Measurements from ENCODE around the gene GPRC5C.

The GPRC5C gene

DNA sequence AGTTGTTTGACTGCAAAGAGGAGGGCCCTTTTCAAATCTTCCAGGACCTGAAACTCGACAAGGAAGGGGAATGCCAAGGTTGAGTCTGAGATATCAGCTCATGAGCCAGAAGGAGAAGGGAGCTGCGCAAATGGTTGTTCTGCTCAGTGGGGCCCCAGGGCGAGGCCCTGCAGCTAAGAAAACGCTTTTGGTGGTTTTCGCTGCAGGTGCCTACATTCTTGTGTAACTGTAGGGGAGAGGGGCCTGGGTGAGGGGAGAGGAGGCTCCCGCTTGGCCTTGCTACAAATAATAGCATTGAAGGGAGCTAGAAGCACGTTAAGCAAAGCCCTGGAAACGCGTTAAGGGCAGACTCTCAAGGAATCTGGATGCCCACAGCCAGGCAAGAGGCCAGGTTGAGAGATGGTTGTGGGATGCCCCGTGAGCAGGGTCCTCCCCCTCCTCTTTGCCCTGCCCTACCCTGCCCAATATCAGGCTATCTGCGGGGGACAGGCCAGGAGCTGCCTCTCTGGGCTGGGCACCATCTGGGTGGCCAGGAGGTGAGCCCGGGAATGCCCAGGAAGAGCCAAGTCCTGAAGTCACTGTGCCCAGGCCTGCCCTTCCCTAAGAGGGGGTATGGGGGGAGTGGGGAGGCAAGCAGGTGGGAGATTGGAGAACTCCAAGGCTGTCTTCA, 42.7 kb upstream of the GPRC5C start:
- Histone ChIP-seq H3K27me3 (ENCODE audit: insufficient read depth, low read depth, severe bottlenecking) (no peaks in the 10 kb centered on the region), H3K36me3 (no peaks in the 10 kb centered on the region), H3K27ac (no peak overlapping the region), H3K9me3 (ENCODE audit: severe bottlenecking) (peaks cover 2% of the 10 kb centered on the region), H3K4me3 (ENCODE audit: low read depth, low read length) (no peak overlapping the region)
- no peak for TF ChIP-seq CTCF (IDR thresholded peaks at IDR 0.05; ENCODE audit: low read depth, low read length)
- DNase-seq, result no peak

GRCh38 chr17:74389937-74390679, 41.8 kb upstream of the GPRC5C start:
- TF ChIP-seq CTCF (IDR thresholded peaks at IDR 0.05; ENCODE audit: low read depth, low read length), result no peak
- no peak for DNase-seq
- no peaks in the 10 kb centered on the region for H3K27me3 ChIP-seq (ENCODE audit: insufficient read depth, low read depth, severe bottlenecking)

DNA sequence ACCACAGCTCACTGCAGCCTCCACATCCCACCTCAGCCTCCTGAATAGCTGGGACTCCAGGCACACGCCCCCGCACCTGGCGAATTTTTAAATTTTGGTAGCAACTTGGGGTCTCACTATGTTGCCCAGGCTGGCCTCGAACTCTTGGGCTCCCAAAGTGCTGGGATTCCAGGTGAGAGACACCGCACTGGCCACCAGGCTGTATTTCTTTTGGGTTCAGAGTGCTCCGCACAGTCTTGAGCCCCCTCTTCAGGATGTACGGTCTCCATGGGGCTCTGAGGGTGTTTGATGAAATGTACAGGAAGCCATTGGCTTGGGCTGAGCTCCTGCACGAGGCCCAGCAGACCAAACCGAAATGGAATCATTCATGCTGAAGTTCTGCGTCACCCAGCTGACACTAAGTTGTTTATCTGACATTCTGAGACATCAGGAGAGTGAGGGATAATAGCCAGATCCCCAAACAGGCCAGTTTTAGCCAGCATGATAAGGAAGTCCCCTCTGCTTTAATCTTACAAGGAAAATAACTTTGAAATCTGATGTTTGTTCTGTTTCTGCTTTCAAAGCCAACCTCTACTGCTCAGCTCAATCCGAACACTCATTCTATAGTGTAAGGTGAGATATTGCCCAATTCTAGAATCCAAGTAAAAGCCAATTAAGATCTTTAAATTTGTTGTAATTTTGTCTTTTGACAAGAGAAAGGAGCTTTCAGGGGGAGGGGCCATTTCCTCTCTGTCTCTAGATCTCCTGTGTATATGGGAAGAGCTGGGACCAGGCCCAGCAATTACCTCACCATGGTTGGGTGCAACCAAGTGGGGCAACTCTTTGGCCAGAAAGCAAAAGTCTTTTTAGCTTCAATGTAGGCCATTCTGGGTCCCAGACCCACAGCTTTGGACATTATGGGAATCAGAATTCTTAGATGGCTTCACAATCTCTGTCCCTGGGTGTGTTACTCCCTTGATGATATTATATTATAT, 40.9 kb upstream of the GPRC5C start:
- Histone ChIP-seq H3K4me3 (ENCODE audit: low read depth, low read length) (no peak overlapping the region), H3K36me3 (no peaks in the 10 kb centered on the region), H3K9me3 (ENCODE audit: severe bottlenecking) (peaks cover 2% of the 10 kb centered on the region), H3K27me3 (ENCODE audit: insufficient read depth, low read depth, severe bottlenecking) (no peaks in the 10 kb centered on the region), H3K27ac (no peak overlapping the region)
- DNase-seq, result no peak
- no peak for TF ChIP-seq CTCF (IDR thresholded peaks at IDR 0.05; ENCODE audit: low read depth, low read length)

More at GRCh38 chr17:74389937-74390679, 41.8 kb upstream of the GPRC5C start:
- Histone ChIP-seq H3K36me3 (no peaks in the 10 kb centered on the region), H3K9me3 (ENCODE audit: severe bottlenecking) (peaks cover 2% of the 10 kb centered on the region), H3K4me3 (ENCODE audit: low read depth, low read length) (no peak overlapping the region), H3K27ac (no peak overlapping the region)

GRCh38 chr17:74391771-74392170, 40.1 kb upstream of the GPRC5C start:
- Histone ChIP-seq H3K27ac (no peak overlapping the region), H3K4me3 (ENCODE audit: low read depth, low read length) (no peak overlapping the region), H3K36me3 (no peaks in the 10 kb centered on the region), H3K27me3 (ENCODE audit: insufficient read depth, low read depth, severe bottlenecking) (no peaks in the 10 kb centered on the region), H3K9me3 (ENCODE audit: severe bottlenecking) (peaks cover 2% of the 10 kb centered on the region)
- no peak for DNase-seq
- TF ChIP-seq CTCF (IDR thresholded peaks at IDR 0.05; ENCODE audit: low read depth, low read length), result no peak

- Histone ChIP-seq H3K27ac (no peak overlapping the region), H3K4me3 (ENCODE audit: low read depth, low read length) (no peak overlapping the region), H3K27me3 (ENCODE audit: insufficient read depth, low read depth, severe bottlenecking) (no peaks in the 10 kb centered on the region), H3K9me3 (ENCODE audit: severe bottlenecking) (peaks cover 2% of the 10 kb centered on the region), H3K36me3 (no peaks in the 10 kb centered on the region)
- no peak for DNase-seq
- TF ChIP-seq CTCF (IDR thresholded peaks at IDR 0.05; ENCODE audit: low read depth, low read length), result no peak
Measured at GRCh38 chr17:74392848-74393247, 39.0 kb upstream of the GPRC5C start.

Data from WERI-Rb-1 (cell line).